HCT116 (cell line): Measurements from ENCODE around the gene CBFA2T2. TPM values are rescaled to one million over a fixed set of nuclear protein-coding genes. Genes with fewer than 3 reads are reported as not detected.

Experiments used
- ATAC-seq: fragments of 200-7000 bp; cut with Tn5 transposase; 2 replicates; pipeline ENCODE4 v1.9.1; 2020; ENCODE audit warnings: mild to moderate bottlenecking, moderate library complexity
- BruUV-seq: library from RNA; stranded (reverse); fragments of 400-500 nt; replicated peaks from 2 replicates; lab custom pipeline; 2021; lab: Mats Ljungman, UMichigan
- CTCF ChIA-PET: fragments of 300-600 bp; sonication (Branson Sonifier 250); formaldehyde crosslinking; loops from one replicate; lab custom pipeline; 2021; ENCODE audit warnings: antibody characterized with exemption; lab: Charles Lee
- POLR2A ChIA-PET: fragments of 300-600, 350-600 bp; sonication (Branson Sonifier 250); formaldehyde crosslinking; loops from one replicate; lab custom pipeline; 2021; ENCODE audit warnings: antibody characterized with exemption; lab: Charles Lee
- RAD21 ChIA-PET, 2 experiments: fragments of 300-600 bp; sonication (Branson Sonifier 250); formaldehyde crosslinking; loops; one replicate each; lab custom pipeline; 2023; ENCODE audit warnings: low total read pairs in 2 of 2; ENCODE audit not compliant: uncharacterized antibody in 2 of 2, unreplicated experiment in 2 of 2, low non-redundant PET in 1 of 2; lab: Charles Lee
- DNase-seq: peaks from one replicate; pipeline ENCODE4 v3.0.0-alpha.2; 2010; ENCODE audit warnings: low read depth, low spot score
- H2AFZ ChIP-seq: fragments of 200-600 bp; shearing (Covaris generic), sonication (generic); 2 replicates; pipeline ENCODE4 v1.6.1; 2017; ENCODE audit warnings: low read depth, mixed run types, mixed read lengths, antibody characterized with exemption, low read length; ENCODE audit not compliant: poor library complexity, severe bottlenecking
- H3K27ac ChIP-seq: 2 replicates; pipeline ENCODE4 v1.5.1; 2012; ENCODE audit warnings: low read depth, low read length
- H3K27me3 ChIP-seq: fragments of 200-600 bp; sonication (generic); 2 replicates; pipeline ENCODE4 v1.6.1; 2016; ENCODE audit warnings: mixed run types, low read length, mixed read lengths; ENCODE audit not compliant: insufficient read depth
- H3K36me3 ChIP-seq, 2 experiments: fragments of 200-500 bp in 1 of 2; fragments of 200-600 bp in 1 of 2; sonication (Bioruptor generic) in 1 of 2; sonication (generic) in 1 of 2; 2 replicates each; pipeline versions ENCODE4 v1.5.1 to v1.6.1; 2014 to 2016; ENCODE audit warnings: low read length in 2 of 2, inconsistent platforms in 1 of 2, mixed read lengths in 1 of 2, mixed run types in 1 of 2; ENCODE audit not compliant: insufficient read depth in 2 of 2, control insufficient read depth in 1 of 2
- H3K4me1 ChIP-seq, 2 experiments: fragments of 200-600 bp in 1 of 2; sonication (generic) in 1 of 2; 2 replicates each; pipeline versions ENCODE4 v1.5.1 to v1.6.1; 2012 to 2017; ENCODE audit warnings: low read length in 2 of 2, inconsistent platforms in 1 of 2, mild to moderate bottlenecking in 1 of 2, mixed read lengths in 1 of 2, mixed run types in 1 of 2, moderate library complexity in 1 of 2; ENCODE audit not compliant: insufficient read depth in 2 of 2, control insufficient read depth in 1 of 2
- H3K4me2 ChIP-seq: fragments of 200-600 bp; sonication (generic); 2 replicates; pipeline ENCODE4 v1.6.1; 2017; ENCODE audit warnings: mixed run types, low read length, mixed read lengths
- H3K4me3 ChIP-seq, 2 experiments: fragments of 200-600 bp in 1 of 2; sonication (generic) in 1 of 2; replicated peaks in 1 of 2; 2 replicates each; pipeline ENCODE4 v1.5.1; 2011 to 2016; ENCODE audit warnings: low read length in 2 of 2, control low read depth in 1 of 2, low read depth in 1 of 2, mild to moderate bottlenecking in 1 of 2, mixed read lengths in 1 of 2, mixed run types in 1 of 2
- H3K79me2 ChIP-seq: fragments of 200-600 bp; sonication (generic); 2 replicates; pipeline ENCODE4 v1.6.1; 2017; ENCODE audit warnings: mild to moderate bottlenecking, mixed run types, low read length, moderate library complexity, mixed read lengths; ENCODE audit not compliant: insufficient read depth
- H3K9ac ChIP-seq: fragments of 200-600 bp; sonication (generic); 2 replicates; pipeline ENCODE4 v1.6.1; 2016; ENCODE audit warnings: low read length, mixed read lengths
- H3K9me2 ChIP-seq: fragments of 200-600 bp; sonication (generic), shearing (Covaris generic); 2 replicates; pipeline ENCODE4 v1.6.1; 2017; ENCODE audit warnings: mixed run types, mild to moderate bottlenecking, moderate library complexity; ENCODE audit not compliant: insufficient read depth
- H3K9me3 ChIP-seq, 2 experiments: fragments of 200-500 bp in 1 of 2; fragments of 200-600 bp in 1 of 2; sonication (Bioruptor generic) in 1 of 2; sonication (generic) in 1 of 2; 2 replicates each; pipeline ENCODE4 v1.6.1; 2014 to 2017; ENCODE audit warnings: low read length in 2 of 2, mixed read lengths in 2 of 2, inconsistent platforms in 1 of 2, low read depth in 1 of 2, mild to moderate bottlenecking in 1 of 2, mixed run types in 1 of 2, moderate library complexity in 1 of 2; ENCODE audit not compliant: control insufficient read depth in 1 of 2, insufficient read depth in 1 of 2
- H4K20me1 ChIP-seq: fragments of 200-600 bp; sonication (generic), shearing (Covaris generic); 2 replicates; pipeline ENCODE4 v1.6.1; 2017; ENCODE audit warnings: mixed run types, mild to moderate bottlenecking, moderate library complexity; ENCODE audit not compliant: insufficient read depth
- CBX3 ChIP-seq: IDR thresholded peaks from 2 replicates; pipeline ENCODE4 v1.6.1; 2012; ENCODE audit warnings: low read depth
- EGR1 ChIP-seq: IDR thresholded peaks from 2 replicates; pipeline ENCODE4 v1.6.1; 2012; ENCODE audit warnings: low read depth
- ELF1 ChIP-seq: IDR thresholded peaks from 2 replicates; pipeline ENCODE4 v1.6.1; 2012; ENCODE audit warnings: low read depth, borderline replicate concordance
- FOSL1 ChIP-seq: IDR thresholded peaks from 2 replicates; pipeline ENCODE4 v1.6.1; 2012; ENCODE audit warnings: low read depth
- JUND ChIP-seq: IDR thresholded peaks from 2 replicates; pipeline ENCODE4 v1.6.1; 2012
- POLR2A ChIP-seq: IDR thresholded peaks from 2 replicates; pipeline ENCODE4 v1.7.0; 2011; ENCODE audit warnings: borderline replicate concordance; ENCODE audit not compliant: insufficient read depth, insufficient read length; ENCODE audit errors: extremely low read depth
- POLR2AphosphoS5 ChIP-seq: IDR thresholded peaks from 2 replicates; pipeline ENCODE4 v1.6.1; 2011; ENCODE audit warnings: mild to moderate bottlenecking, low read depth, low read length, moderate library complexity
- SP1 ChIP-seq: IDR thresholded peaks from 2 replicates; pipeline ENCODE4 v1.6.1; 2012; ENCODE audit warnings: low read depth
- TCF7L2 ChIP-seq: IDR thresholded peaks from 2 replicates; pipeline ENCODE4 v1.7.0; 2011; ENCODE audit warnings: borderline replicate concordance, inconsistent platforms; ENCODE audit not compliant: insufficient read depth, insufficient read length; ENCODE audit errors: extremely low read depth
- YY1 ChIP-seq: IDR thresholded peaks from 2 replicates; pipeline ENCODE4 v1.6.1; 2011; ENCODE audit warnings: low read length, low read depth, moderate library complexity, mild to moderate bottlenecking; ENCODE audit not compliant: insufficient replicate concordance; ENCODE audit errors: extremely low read depth
- ZFX ChIP-seq: fragments of 450-650 bp; IDR thresholded peaks from 2 replicates; pipeline ENCODE4 v1.6.1; 2017
- ZNF274 ChIP-seq: fragments of 200-500 bp; sonication (Bioruptor generic); IDR thresholded peaks from 2 replicates; pipeline ENCODE4 v1.6.1; 2014; ENCODE audit warnings: mild to moderate bottlenecking, low read depth, low read length, inconsistent platforms
- intact Hi-C: fragments of 100-400 bp; cut with micrococcal nuclease; formaldehyde crosslinking; loops from 2 replicates; pipeline ENCODE4 v1.10.0; 2022
- total RNA-seq: library from RNA; stranded (reverse); gene quantifications from one replicate; pipeline ENCODE4 v1.2.1, GENCODE V29; 2021; ENCODE audit not compliant: unreplicated experiment
- TF ChIP-seq, protein P1 (sequence below): IDR thresholded peaks from 2 replicates; pipeline ENCODE4 v1.6.1; 2011; ENCODE audit warnings: mild to moderate bottlenecking, low read length, moderate library complexity; ENCODE audit not compliant: insufficient replicate concordance; ENCODE audit errors: extremely low read depth
- TF ChIP-seq, protein P2 (sequence below): IDR thresholded peaks from 2 replicates; pipeline ENCODE4 v1.6.1; 2012; ENCODE audit warnings: low read depth
- TF ChIP-seq, protein P3 (sequence below), 3 experiments: fragments of 200-600 bp in 1 of 3; sonication (generic) in 1 of 3; IDR thresholded peaks in 2 of 3; conservative IDR thresholded peaks in 1 of 3; 2 replicates each; pipeline ENCODE4 v1.5.1; 2012 to 2017; ENCODE audit warnings: low read depth in 2 of 3, low read length in 2 of 3, antibody characterized with exemption in 1 of 3, borderline replicate concordance in 1 of 3, control low read depth in 1 of 3, mild to moderate bottlenecking in 1 of 3, mixed read lengths in 1 of 3, mixed run types in 1 of 3, moderate library complexity in 1 of 3; ENCODE audit not compliant: insufficient read depth in 1 of 3

The CBFA2T2 gene
- total RNA-seq, 1 experiment from 2014 or later, result 8.0 TPM

DNA sequence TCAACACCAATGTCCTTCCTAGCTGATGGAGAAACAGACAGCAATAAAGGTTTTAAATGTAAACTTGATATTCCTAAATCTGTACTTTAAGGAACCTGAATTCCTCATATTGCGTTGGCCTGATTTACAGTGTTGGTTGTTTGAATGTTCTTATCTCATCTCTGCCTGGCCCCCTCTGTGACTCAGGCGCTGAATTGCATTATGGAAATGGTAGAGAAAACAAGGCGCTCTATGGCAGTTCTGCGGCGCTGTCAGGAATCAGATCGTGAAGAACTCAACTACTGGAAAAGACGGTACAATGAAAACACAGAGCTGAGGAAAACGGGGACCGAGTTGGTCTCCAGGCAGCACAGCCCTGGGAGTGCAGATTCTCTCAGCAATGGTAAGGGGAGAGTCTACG lies 139.6 kb downstream of the CBFA2T2 start:
- ATAC-seq (no peak), DNase-seq (no peak)
- H3K4me2 ChIP-seq, result no peak overlapping the region
- intact Hi-C loops, result no loop called here
- H3K4me3 ChIP-seq, result no peak overlapping the region
- no peak overlapping the region for H3K27ac ChIP-seq
- no peaks in the 10 kb centered on the region for H3K9me2 ChIP-seq
- no TSS peak for BruUV-seq
- no peaks in the 10 kb centered on the region for H3K79me2 ChIP-seq
- H2AFZ ChIP-seq, result no peak overlapping the region
- RAD21 ChIA-PET, result no interaction called here
- POLR2A ChIA-PET, result no interaction called here
- no peaks in the 10 kb centered on the region for H3K9me3 ChIP-seq
- no peaks in the 10 kb centered on the region for H4K20me1 ChIP-seq
- H3K9ac ChIP-seq, result no peak overlapping the region
- no peaks in the 10 kb centered on the region for H3K4me1 ChIP-seq
- no peaks in the 10 kb centered on the region; a peak in 1 of 4 replicates for H3K36me3 ChIP-seq
- TF ChIP-seq POLR2AphosphoS5 (no peak), ZNF274 (no peak), SP1 (no peak), POLR2A (no peak), JUND (no peak), FOSL1 (no peak), ZFX (no peak), EGR1 (no peak), CBX3 (no peak), YY1 (no peak), TCF7L2 (no peak), ELF1 (no peak)
- TF ChIP-seq, protein P1, sequence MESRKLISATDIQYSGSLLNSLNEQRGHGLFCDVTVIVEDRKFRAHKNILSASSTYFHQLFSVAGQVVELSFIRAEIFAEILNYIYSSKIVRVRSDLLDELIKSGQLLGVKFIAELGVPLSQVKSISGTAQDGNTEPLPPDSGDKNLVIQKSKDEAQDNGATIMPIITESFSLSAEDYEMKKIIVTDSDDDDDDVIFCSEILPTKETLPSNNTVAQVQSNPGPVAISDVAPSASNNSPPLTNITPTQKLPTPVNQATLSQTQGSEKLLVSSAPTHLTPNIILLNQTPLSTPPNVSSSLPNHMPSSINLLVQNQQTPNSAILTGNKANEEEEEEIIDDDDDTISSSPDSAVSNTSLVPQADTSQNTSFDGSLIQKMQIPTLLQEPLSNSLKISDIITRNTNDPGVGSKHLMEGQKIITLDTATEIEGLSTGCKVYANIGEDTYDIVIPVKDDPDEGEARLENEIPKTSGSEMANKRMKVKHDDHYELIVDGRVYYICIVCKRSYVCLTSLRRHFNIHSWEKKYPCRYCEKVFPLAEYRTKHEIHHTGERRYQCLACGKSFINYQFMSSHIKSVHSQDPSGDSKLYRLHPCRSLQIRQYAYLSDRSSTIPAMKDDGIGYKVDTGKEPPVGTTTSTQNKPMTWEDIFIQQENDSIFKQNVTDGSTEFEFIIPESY, result no peak
- TF ChIP-seq, protein P2, sequence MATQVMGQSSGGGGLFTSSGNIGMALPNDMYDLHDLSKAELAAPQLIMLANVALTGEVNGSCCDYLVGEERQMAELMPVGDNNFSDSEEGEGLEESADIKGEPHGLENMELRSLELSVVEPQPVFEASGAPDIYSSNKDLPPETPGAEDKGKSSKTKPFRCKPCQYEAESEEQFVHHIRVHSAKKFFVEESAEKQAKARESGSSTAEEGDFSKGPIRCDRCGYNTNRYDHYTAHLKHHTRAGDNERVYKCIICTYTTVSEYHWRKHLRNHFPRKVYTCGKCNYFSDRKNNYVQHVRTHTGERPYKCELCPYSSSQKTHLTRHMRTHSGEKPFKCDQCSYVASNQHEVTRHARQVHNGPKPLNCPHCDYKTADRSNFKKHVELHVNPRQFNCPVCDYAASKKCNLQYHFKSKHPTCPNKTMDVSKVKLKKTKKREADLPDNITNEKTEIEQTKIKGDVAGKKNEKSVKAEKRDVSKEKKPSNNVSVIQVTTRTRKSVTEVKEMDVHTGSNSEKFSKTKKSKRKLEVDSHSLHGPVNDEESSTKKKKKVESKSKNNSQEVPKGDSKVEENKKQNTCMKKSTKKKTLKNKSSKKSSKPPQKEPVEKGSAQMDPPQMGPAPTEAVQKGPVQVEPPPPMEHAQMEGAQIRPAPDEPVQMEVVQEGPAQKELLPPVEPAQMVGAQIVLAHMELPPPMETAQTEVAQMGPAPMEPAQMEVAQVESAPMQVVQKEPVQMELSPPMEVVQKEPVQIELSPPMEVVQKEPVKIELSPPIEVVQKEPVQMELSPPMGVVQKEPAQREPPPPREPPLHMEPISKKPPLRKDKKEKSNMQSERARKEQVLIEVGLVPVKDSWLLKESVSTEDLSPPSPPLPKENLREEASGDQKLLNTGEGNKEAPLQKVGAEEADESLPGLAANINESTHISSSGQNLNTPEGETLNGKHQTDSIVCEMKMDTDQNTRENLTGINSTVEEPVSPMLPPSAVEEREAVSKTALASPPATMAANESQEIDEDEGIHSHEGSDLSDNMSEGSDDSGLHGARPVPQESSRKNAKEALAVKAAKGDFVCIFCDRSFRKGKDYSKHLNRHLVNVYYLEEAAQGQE, result no peak
- TF ChIP-seq, protein P3, sequence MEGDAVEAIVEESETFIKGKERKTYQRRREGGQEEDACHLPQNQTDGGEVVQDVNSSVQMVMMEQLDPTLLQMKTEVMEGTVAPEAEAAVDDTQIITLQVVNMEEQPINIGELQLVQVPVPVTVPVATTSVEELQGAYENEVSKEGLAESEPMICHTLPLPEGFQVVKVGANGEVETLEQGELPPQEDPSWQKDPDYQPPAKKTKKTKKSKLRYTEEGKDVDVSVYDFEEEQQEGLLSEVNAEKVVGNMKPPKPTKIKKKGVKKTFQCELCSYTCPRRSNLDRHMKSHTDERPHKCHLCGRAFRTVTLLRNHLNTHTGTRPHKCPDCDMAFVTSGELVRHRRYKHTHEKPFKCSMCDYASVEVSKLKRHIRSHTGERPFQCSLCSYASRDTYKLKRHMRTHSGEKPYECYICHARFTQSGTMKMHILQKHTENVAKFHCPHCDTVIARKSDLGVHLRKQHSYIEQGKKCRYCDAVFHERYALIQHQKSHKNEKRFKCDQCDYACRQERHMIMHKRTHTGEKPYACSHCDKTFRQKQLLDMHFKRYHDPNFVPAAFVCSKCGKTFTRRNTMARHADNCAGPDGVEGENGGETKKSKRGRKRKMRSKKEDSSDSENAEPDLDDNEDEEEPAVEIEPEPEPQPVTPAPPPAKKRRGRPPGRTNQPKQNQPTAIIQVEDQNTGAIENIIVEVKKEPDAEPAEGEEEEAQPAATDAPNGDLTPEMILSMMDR (IDR thresholded peaks at IDR 0.05 in 2 of 3, conservative IDR thresholded peaks at IDR 0.05 in 1 of 3; ENCODE audit: borderline replicate concordance in 1 of 3, insufficient read depth in 1 of 3, low read depth in 2 of 3, low read length in 2 of 3), result no peak
- CTCF ChIA-PET, result no interaction called here
- no peaks in the 10 kb centered on the region for H3K27me3 ChIP-seq
